ENCODE data around the gene FREY1.

Gene FREY1

GRCh38 chr11:45927684-45928413 lies 20.8 kb upstream of the FREY1 start:
- DNase-seq, result no peak

GRCh38 chr11:45927332-45927683 lies 20.2 kb upstream of the FREY1 start:
- no peak for DNase-seq

GRCh38 chr11:45926536-45927331 lies 19.7 kb upstream of the FREY1 start:
- no peak for DNase-seq

GRCh38 chr11:45926001-45926401 lies 18.9 kb upstream of the FREY1 start:
- no peak for DNase-seq

- DNase-seq, result no peak
Observed at GRCh38 chr11:45925550-45925949, 18.5 kb upstream of the FREY1 start.

GRCh38 chr11:45924927-45925326 lies 17.9 kb upstream of the FREY1 start:
- no peak for DNase-seq

GRCh38 chr11:45924036-45924915 lies 17.2 kb upstream of the FREY1 start:
- DNase-seq, result peak; percentile 16

- DNase-seq, result no peak
Observed at GRCh38 chr11:45922425-45923082, 15.5 kb upstream of the FREY1 start, which contains the start of gene LARGE2. Gene LARGE2 (plus strand): TSS chr11:45922656. CDS start chr11:45922883, 227 bp downstream.

- peak; percentile 61 for DNase-seq
Observed at GRCh38 chr11:45921561-45922424, 14.7 kb upstream of the FREY1 start.

- peak; percentile 14 for DNase-seq
Observed at GRCh38 chr11:45920531-45921477, 13.7 kb upstream of the FREY1 start.

- peak; percentile 39 for DNase-seq
Observed at GRCh38 chr11:45919806-45920530, 12.9 kb upstream of the FREY1 start.

- peak; percentile 30 for DNase-seq
Observed at GRCh38 chr11:45918962-45919675, 12.0 kb upstream of the FREY1 start.

GRCh38 chr11:45918331-45918941 lies 11.4 kb upstream of the FREY1 start:
- DNase-seq, result peak; percentile 83

- peak; percentile 99 for DNase-seq
Observed at GRCh38 chr11:45917623-45918330, 10.7 kb upstream of the FREY1 start, which contains the start of gene PEX16. Gene PEX16 (minus strand): TSS chr11:45917877. CDS start chr11:45917811, 66 bp downstream.

- no peak for DNase-seq
Observed at GRCh38 chr11:45917286-45917622, 10.2 kb upstream of the FREY1 start.

- no peak for DNase-seq
Observed at GRCh38 chr11:45915446-45915845, 8.4 kb upstream of the FREY1 start.

GRCh38 chr11:45913942-45914635 lies 7.0 kb upstream of the FREY1 start:
- DNase-seq, result no peak
